Left ventricle myocardium inferior (tissue), 1 donor: ENCODE data around the gene CREBRF. TPM values are rescaled to one million over a fixed set of nuclear protein-coding genes. Genes with fewer than 3 reads are reported as not detected.

Experiments used
- DNase-seq: peaks from one replicate; pipeline ENCODE4 v3.0.0-alpha.2; 2020
- H3K27ac ChIP-seq: fragments of 200-600 bp; replicated peaks from 2 replicates; pipeline ENCODE4 v1.8.0; 2021
- H3K27me3 ChIP-seq: fragments of 200-600 bp; 2 replicates; pipeline ENCODE4 v1.8.0; 2021; ENCODE audit warnings: low read depth
- H3K36me3 ChIP-seq: fragments of 200-600 bp; 2 replicates; pipeline ENCODE4 v1.8.0; 2021
- H3K4me1 ChIP-seq: fragments of 200-600 bp; 2 replicates; pipeline ENCODE4 v1.8.0; 2021
- H3K4me3 ChIP-seq: fragments of 200-600 bp; 2 replicates; pipeline ENCODE4 v1.8.0; 2021; ENCODE audit warnings: mild to moderate bottlenecking, moderate library complexity
- H3K9me3 ChIP-seq: fragments of 200-600 bp; replicated peaks from 2 replicates; pipeline ENCODE4 v1.8.0; 2021
- intact Hi-C: fragments of 100-400 bp; cut with micrococcal nuclease; formaldehyde crosslinking; loops from one replicate; pipeline ENCODE4 v1.11.0; 2022
- long read RNA-seq: library from polyadenylated mRNA; unstranded; transcript quantifications from one replicate; pipeline ENCODE4 v2.0.0, GENCODE V29; 2021
- total RNA-seq: library from RNA; stranded (reverse); fragmentation: NEBNext Ultra II Directional; extraction: Animal tissue kit (Norgen Biotek cat#: 25700); gene quantifications from one replicate; pipeline ENCODE4 v1.2.1, GENCODE V29; 2021
- TF ChIP-seq, protein P1 (sequence below): fragments of 200-600 bp; IDR thresholded peaks from 2 replicates; pipeline ENCODE4 v1.8.0; 2021; ENCODE audit warnings: antibody characterized with exemption, mild to moderate bottlenecking, borderline replicate concordance
- donor health status: DM: no; HTN: yes; CAD: no; lungs with severe emphysema.

CREBRF gene, protein sequence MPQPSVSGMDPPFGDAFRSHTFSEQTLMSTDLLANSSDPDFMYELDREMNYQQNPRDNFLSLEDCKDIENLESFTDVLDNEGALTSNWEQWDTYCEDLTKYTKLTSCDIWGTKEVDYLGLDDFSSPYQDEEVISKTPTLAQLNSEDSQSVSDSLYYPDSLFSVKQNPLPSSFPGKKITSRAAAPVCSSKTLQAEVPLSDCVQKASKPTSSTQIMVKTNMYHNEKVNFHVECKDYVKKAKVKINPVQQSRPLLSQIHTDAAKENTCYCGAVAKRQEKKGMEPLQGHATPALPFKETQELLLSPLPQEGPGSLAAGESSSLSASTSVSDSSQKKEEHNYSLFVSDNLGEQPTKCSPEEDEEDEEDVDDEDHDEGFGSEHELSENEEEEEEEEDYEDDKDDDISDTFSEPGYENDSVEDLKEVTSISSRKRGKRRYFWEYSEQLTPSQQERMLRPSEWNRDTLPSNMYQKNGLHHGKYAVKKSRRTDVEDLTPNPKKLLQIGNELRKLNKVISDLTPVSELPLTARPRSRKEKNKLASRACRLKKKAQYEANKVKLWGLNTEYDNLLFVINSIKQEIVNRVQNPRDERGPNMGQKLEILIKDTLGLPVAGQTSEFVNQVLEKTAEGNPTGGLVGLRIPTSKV
- total RNA-seq: 24.1 TPM
- long read RNA-seq, full-length matches to known transcripts: 7 of 18 reads
- long read RNA-seq, partial matches to known transcripts: 7 of 18 reads
- long read RNA-seq, other reads (novel, unspliced or antisense): 4 of 18 reads

DNA sequence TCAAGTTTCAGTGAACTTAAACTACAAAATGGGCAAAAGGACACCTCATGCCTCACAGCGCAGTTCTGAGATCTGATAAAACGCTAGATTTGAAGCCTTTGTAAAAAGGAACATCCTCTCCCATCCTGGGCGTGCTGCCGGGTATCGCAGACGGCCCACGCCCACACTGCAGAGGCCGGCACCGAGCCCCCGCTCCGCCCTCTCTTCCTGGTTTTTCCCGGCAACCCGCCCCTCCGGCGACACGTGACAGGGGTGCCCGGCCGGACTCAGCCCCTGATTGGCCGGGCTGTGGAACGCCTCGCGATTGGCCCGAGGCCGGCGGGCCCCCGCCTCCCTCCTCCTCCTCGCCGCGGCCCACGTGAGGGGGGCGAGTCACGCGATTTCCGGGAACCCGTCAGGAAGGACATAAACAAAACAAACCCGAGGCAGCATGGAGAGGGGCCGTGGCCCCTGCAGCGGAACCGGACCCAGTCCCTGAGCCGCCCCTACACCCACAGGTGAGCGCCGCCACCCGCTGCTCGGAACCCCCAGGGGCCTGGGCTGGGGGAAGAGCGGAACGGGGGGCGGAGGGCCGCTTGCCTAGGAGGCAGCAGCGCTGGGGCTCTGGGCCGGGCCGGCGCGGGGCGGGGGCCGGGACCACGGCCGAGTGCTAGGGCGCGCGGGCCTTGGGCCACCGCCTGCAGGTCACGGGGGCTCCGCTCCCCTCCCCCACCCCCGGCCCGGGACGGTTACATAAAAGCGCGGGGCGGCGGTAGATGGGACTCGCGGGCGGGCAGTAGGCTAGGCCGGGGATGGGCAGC, at the start of gene CREBRF:
Gene CREBRF, plus strand, starts transcription at position 370 of the 800 bp plus-strand sequence. CDS start 24,424 bp downstream, outside the sequence.
- H3K4me1 ChIP-seq: peaks cover 55% of the 10 kb centered on the region
- H3K36me3 ChIP-seq: no peaks in the 10 kb centered on the region
- no peaks in the 10 kb centered on the region for H3K9me3 ChIP-seq
- peak; percentile 99 for DNase-seq
- H3K4me3 ChIP-seq: peak within 1 kb of the TSS; percentile 98
- TF ChIP-seq, protein P1, sequence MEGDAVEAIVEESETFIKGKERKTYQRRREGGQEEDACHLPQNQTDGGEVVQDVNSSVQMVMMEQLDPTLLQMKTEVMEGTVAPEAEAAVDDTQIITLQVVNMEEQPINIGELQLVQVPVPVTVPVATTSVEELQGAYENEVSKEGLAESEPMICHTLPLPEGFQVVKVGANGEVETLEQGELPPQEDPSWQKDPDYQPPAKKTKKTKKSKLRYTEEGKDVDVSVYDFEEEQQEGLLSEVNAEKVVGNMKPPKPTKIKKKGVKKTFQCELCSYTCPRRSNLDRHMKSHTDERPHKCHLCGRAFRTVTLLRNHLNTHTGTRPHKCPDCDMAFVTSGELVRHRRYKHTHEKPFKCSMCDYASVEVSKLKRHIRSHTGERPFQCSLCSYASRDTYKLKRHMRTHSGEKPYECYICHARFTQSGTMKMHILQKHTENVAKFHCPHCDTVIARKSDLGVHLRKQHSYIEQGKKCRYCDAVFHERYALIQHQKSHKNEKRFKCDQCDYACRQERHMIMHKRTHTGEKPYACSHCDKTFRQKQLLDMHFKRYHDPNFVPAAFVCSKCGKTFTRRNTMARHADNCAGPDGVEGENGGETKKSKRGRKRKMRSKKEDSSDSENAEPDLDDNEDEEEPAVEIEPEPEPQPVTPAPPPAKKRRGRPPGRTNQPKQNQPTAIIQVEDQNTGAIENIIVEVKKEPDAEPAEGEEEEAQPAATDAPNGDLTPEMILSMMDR: no peak
- peak within 1 kb of the TSS; percentile 96 for H3K27ac ChIP-seq
- intact Hi-C loops: no loop called here
- H3K27me3 ChIP-seq: no peaks in the 10 kb centered on the region

DNA sequence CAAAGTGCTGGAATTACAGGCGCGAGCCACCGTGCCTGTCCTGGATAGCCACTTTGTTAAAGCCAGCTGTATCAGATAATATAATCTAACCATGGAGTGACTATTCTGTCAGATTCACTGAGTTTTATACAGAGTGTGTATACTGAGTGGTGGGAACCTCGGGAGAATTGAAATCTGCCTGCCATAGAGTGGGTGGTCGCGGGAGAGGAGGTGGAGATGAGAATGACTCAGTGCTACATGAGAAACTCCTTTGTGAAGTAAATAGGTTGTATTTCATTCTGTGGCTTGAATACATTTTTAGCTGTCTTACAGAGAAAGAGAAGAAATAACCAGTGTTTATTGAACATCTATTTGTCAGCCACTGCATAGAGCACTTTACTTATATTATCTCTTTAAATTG, 46.1 kb upstream of the CREBRF start:
- no peak for DNase-seq
- TF ChIP-seq, protein P1: no peak
- Histone ChIP-seq H3K36me3 (no peaks in the 10 kb centered on the region), H3K27me3 (no peaks in the 10 kb centered on the region), H3K4me3 (no peak overlapping the region), H3K4me1 (peaks cover 63% of the 10 kb centered on the region), H3K9me3 (no peaks in the 10 kb centered on the region), H3K27ac (no peak overlapping the region)
- intact Hi-C loops: no loop called here

DNA sequence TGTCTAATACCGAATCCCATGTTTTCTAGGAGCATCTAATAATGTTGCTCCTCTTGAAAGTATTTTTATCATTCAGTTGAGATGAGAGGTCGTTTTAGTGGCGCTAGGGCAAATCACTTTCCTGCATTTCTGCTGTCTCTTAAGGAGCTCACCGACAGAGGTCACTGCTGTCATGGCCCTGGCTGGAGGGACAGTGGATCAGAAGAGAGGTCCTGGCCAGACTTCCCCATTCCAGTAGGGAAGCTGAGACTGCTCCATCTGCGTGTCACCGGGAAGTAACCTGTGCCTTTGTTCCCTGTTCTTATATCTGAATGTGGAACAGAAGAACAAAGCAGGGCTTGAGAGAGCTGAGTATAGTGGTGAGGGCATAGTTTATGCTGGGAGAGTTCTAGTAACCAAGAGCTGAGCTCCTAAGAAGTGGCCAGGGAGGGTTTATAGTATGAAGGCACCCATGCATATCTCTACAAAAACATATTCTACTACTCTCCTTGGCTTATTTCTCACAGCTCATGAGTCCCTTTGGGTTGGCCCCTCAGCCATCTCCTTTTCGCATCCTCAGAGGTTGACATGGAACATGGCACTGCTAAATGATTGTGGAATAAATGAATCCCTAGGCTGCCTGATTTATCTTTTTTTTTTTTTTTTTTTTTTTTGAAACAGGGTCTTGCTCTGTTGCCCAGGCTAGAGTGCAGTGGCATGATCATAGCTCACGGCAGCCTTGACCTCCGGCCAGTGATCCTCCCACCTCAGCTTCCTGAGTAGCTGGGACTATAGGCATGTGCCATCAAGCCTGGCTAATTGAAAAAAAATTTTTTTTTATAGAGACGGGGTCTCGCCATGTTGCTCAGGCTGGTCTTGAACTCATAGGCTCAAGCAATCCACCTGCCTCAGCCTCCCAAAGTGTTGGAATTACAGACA, 45.3 kb upstream of the CREBRF start:
- Histone ChIP-seq H3K36me3 (no peaks in the 10 kb centered on the region), H3K4me1 (peaks cover 67% of the 10 kb centered on the region), H3K9me3 (no peaks in the 10 kb centered on the region), H3K27me3 (no peaks in the 10 kb centered on the region), H3K27ac (peak overlapping the region; percentile 61), H3K4me3 (no peak overlapping the region)
- TF ChIP-seq, protein P1: peak; percentile 74
- DNase-seq: peak; percentile 64
- intact Hi-C loops: no loop called here

DNA sequence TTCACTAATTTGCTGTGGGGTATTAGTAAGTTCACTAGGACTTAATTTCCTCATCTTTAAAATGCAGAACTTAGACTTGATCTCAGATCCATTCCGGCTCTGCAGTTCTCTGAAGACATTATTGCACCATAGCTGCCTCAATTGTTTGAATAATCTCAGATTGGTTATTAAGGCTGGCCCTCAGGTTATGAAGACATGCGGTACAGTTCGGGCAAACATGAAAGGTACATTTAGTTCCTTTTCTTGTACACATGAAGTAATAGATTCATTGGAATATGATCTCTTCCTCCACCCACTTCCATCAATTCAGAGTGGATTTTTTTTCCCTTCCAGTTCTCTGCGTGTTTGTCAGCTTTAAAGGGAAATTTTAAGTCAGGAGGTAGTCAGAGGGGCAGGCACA, 44.6 kb upstream of the CREBRF start:
- intact Hi-C loops: no loop called here
- no peaks in the 10 kb centered on the region for H3K9me3 ChIP-seq
- TF ChIP-seq, protein P1: no peak
- peaks cover 67% of the 10 kb centered on the region for H3K4me1 ChIP-seq
- DNase-seq: no peak
- no peaks in the 10 kb centered on the region for H3K36me3 ChIP-seq
- H3K27ac ChIP-seq: peak overlapping the region; percentile 61
- H3K27me3 ChIP-seq: no peaks in the 10 kb centered on the region
- no peak overlapping the region for H3K4me3 ChIP-seq
